H1 (cell line): ENCODE measurements around the gene ABL2. TPM values are rescaled to one million over a fixed set of nuclear protein-coding genes. Genes with fewer than 3 reads are reported as not detected.

Experiments
- CTCF ChIA-PET: fragments of 300-600 bp; sonication (Branson Sonifier 250); formaldehyde crosslinking; loops from one replicate; lab custom pipeline; 2021; ENCODE audit not compliant: partially characterized antibody; lab: Charles Lee
- POLR2A ChIA-PET: fragments of 300-600 bp; sonication (Branson Sonifier 250); formaldehyde crosslinking; loops from one replicate; lab custom pipeline; 2021; ENCODE audit warnings: inconsistent platforms; ENCODE audit not compliant: partially characterized antibody; lab: Charles Lee
- DNase-seq, 2 experiments: peaks; one replicate each; pipeline versions ENCODE4 v3.0.0 to v3.0.0-alpha.2; 2010 to 2022; ENCODE audit warnings: low spot score in 2 of 2, low read depth in 1 of 2, mixed read lengths in 1 of 2
- FAIRE-seq: peaks from 2 replicates; lab custom pipeline; 2011; peaks lifted over from hg19 to GRCh38; lab: Jason Lieb, UNC
- H2AFZ ChIP-seq: 2 replicates; pipeline ENCODE4 v1.8.1; 2012; ENCODE audit warnings: low read length, inconsistent platforms
- H2AK5ac ChIP-seq: 2 replicates; pipeline ENCODE4 v1.6.1; 2013; ENCODE audit warnings: low read depth, low read length
- H2BK120ac ChIP-seq: replicated peaks from 2 replicates; pipeline ENCODE3; 2013; ENCODE audit warnings: low read depth, low read length, inconsistent platforms
- H2BK12ac ChIP-seq: 2 replicates; pipeline ENCODE4 v1.6.1; 2013; ENCODE audit warnings: low read depth, low read length
- H2BK15ac ChIP-seq: 2 replicates; pipeline ENCODE4 v1.6.1; 2013; ENCODE audit warnings: low read length
- H2BK20ac ChIP-seq: 2 replicates; pipeline ENCODE4 v1.6.1; 2013; ENCODE audit warnings: low read length
- H2BK5ac ChIP-seq: 2 replicates; pipeline ENCODE4 v1.6.1; 2013; ENCODE audit warnings: low read depth, low read length
- H3K14ac ChIP-seq: 2 replicates; pipeline ENCODE4 v1.6.1; 2013; ENCODE audit warnings: inconsistent platforms; ENCODE audit not compliant: insufficient read length
- H3K18ac ChIP-seq: 2 replicates; pipeline ENCODE4 v1.6.1; 2013; ENCODE audit warnings: low read length; ENCODE audit errors: extremely low read depth
- H3K23ac ChIP-seq: 2 replicates; pipeline ENCODE4 v1.6.1; 2013; ENCODE audit warnings: inconsistent platforms; ENCODE audit not compliant: insufficient read length
- H3K23me2 ChIP-seq: 2 replicates; pipeline ENCODE4 v1.6.1; 2013; ENCODE audit warnings: low read depth, low read length
- H3K27ac ChIP-seq: 2 replicates; pipeline ENCODE4 v1.6.1; 2011; ENCODE audit warnings: low read depth, low read length, inconsistent platforms
- H3K27me3 ChIP-seq, 4 experiments: replicated peaks in 1 of 4; 1 replicate in 1 of 4; 2 replicates in 3 of 4; pipeline versions ENCODE4 v1.6.1 to v1.8.1; 2011 to 2013; ENCODE audit warnings: low read length in 3 of 4, mild to moderate bottlenecking in 3 of 4, inconsistent platforms in 2 of 4, mixed read lengths in 2 of 4, moderate library complexity in 1 of 4; ENCODE audit not compliant: control insufficient read depth in 3 of 4, insufficient read depth in 3 of 4; ENCODE audit errors: extremely low read depth in 1 of 4
- H3K36me3 ChIP-seq, 4 experiments: 2 replicates each; pipeline versions ENCODE4 v1.6.1 to v1.8.1; 2011 to 2013; ENCODE audit warnings: mild to moderate bottlenecking in 4 of 4, low read length in 3 of 4, moderate library complexity in 2 of 4, control low read depth in 1 of 4, inconsistent platforms in 1 of 4; ENCODE audit not compliant: insufficient read depth in 4 of 4, control insufficient read depth in 2 of 4
- H3K4ac ChIP-seq: replicated peaks from 2 replicates; pipeline ENCODE3; 2013; ENCODE audit warnings: low read length, low read depth, mixed read lengths, inconsistent platforms; ENCODE audit not compliant: insufficient read length
- H3K4me1 ChIP-seq, 4 experiments: replicated peaks in 1 of 4; 1 replicate in 1 of 4; 2 replicates in 3 of 4; pipeline versions ENCODE4 v1.6.1 to v1.8.1; 2011 to 2013; ENCODE audit warnings: low read length in 3 of 4, inconsistent platforms in 2 of 4, mixed read lengths in 1 of 4; ENCODE audit not compliant: insufficient read depth in 4 of 4, control insufficient read depth in 3 of 4
- H3K4me2 ChIP-seq, 2 experiments: 2 replicates each; pipeline versions ENCODE4 v1.6.1 to v1.8.1; 2011 to 2013; ENCODE audit warnings: low read depth in 2 of 2, low read length in 2 of 2, control low read depth in 1 of 2, inconsistent platforms in 1 of 2, mild to moderate bottlenecking in 1 of 2; ENCODE audit not compliant: insufficient read depth in 1 of 2
- H3K4me3 ChIP-seq, 4 experiments: fragments of 200-600, 300-600 bp in 1 of 4; sonication (generic), shearing (Covaris generic), sonication (Bioruptor Twin) in 1 of 4; 2 replicates each; pipeline versions ENCODE4 v1.5.1 to v1.8.1; 2011 to 2016; ENCODE audit warnings: low read length in 4 of 4, low read depth in 3 of 4, control low read depth in 2 of 4, inconsistent platforms in 2 of 4, mild to moderate bottlenecking in 2 of 4, mixed read lengths in 1 of 4, moderate library complexity in 1 of 4; ENCODE audit not compliant: insufficient read depth in 2 of 4; ENCODE audit errors: extremely low read depth in 1 of 4
- H3K56ac ChIP-seq: replicated peaks from 2 replicates; pipeline ENCODE3; 2013; ENCODE audit warnings: low read depth, mild to moderate bottlenecking, mixed read lengths, low read length, inconsistent platforms; ENCODE audit not compliant: insufficient read length
- H3K79me1 ChIP-seq: 2 replicates; pipeline ENCODE4 v1.6.1; 2013; ENCODE audit warnings: low read depth, low read length, control low read depth
- H3K79me2 ChIP-seq, 2 experiments: 2 replicates each; pipeline versions ENCODE4 v1.6.1 to v1.8.1; 2012 to 2013; ENCODE audit warnings: low read length in 2 of 2, mild to moderate bottlenecking in 2 of 2, inconsistent platforms in 1 of 2; ENCODE audit not compliant: insufficient read depth in 2 of 2, control insufficient read depth in 1 of 2
- H3K9ac ChIP-seq, 4 experiments: replicated peaks in 1 of 4; 1 replicate in 1 of 4; 2 replicates in 3 of 4; pipeline versions ENCODE4 v1.6.1 to v1.8.1; 2011 to 2013; ENCODE audit warnings: low read depth in 3 of 4, low read length in 3 of 4, control low read depth in 2 of 4, mild to moderate bottlenecking in 2 of 4, moderate library complexity in 2 of 4, inconsistent platforms in 1 of 4; ENCODE audit errors: extremely low read depth in 1 of 4
- H3K9me3 ChIP-seq, 2 experiments: 2 replicates each; pipeline versions ENCODE4 v1.6.1 to v1.8.1; 2012 to 2013; ENCODE audit warnings: mild to moderate bottlenecking in 2 of 2, moderate library complexity in 2 of 2, control low read depth in 1 of 2, inconsistent platforms in 1 of 2, low read depth in 1 of 2, low read length in 1 of 2, mixed read lengths in 1 of 2; ENCODE audit not compliant: insufficient read depth in 2 of 2
- H4K20me1 ChIP-seq, 2 experiments: replicated peaks in 1 of 2; 2 replicates each; pipeline versions ENCODE3 to v1.8.1; 2011 to 2013; ENCODE audit warnings: inconsistent platforms in 2 of 2, low read length in 2 of 2, mild to moderate bottlenecking in 1 of 2; ENCODE audit not compliant: insufficient read depth in 2 of 2, control insufficient read depth in 1 of 2
- H4K5ac ChIP-seq: 2 replicates; pipeline ENCODE4 v1.6.1; 2013; ENCODE audit warnings: low read length, low read depth, mixed read lengths, inconsistent platforms; ENCODE audit not compliant: insufficient read length
- H4K8ac ChIP-seq: 2 replicates; pipeline ENCODE4 v1.8.0; 2013; ENCODE audit warnings: mild to moderate bottlenecking, moderate library complexity, low read length, inconsistent platforms; ENCODE audit not compliant: insufficient read depth; ENCODE audit errors: extremely low read depth
- H4K91ac ChIP-seq: replicated peaks from 2 replicates; pipeline ENCODE3; 2013; ENCODE audit warnings: low read length, mixed read lengths, inconsistent platforms; ENCODE audit not compliant: insufficient read length
- BCL11A ChIP-seq, 2 experiments: IDR thresholded peaks; one replicate each; pipeline ENCODE4 v1.6.1; 2011; ENCODE audit warnings: low read depth in 2 of 2, low read length in 2 of 2, mild to moderate bottlenecking in 2 of 2
- CHD2 ChIP-seq: IDR thresholded peaks from 2 replicates; pipeline ENCODE4 v1.6.1; 2012; ENCODE audit warnings: low read length, improper control_type of control experiment
- EZH2 ChIP-seq: fragments of 200-600 bp; sonication (generic); IDR thresholded peaks from 2 replicates; pipeline ENCODE4 v1.7.1; 2012; ENCODE audit warnings: low read depth, mild to moderate bottlenecking, moderate library complexity, low read length, inconsistent platforms; ENCODE audit not compliant: severe bottlenecking
- FOSL1 ChIP-seq: IDR thresholded peaks from 2 replicates; pipeline ENCODE4 v1.6.1; 2011; ENCODE audit warnings: mild to moderate bottlenecking, low read depth, low read length, moderate library complexity; ENCODE audit not compliant: insufficient read depth
- KDM1A ChIP-seq: fragments of 200-600, 300-600 bp; sonication (generic); IDR thresholded peaks from 2 replicates; pipeline ENCODE4 v1.7.1; 2016; ENCODE audit warnings: mild to moderate bottlenecking, low read length, borderline replicate concordance
- KDM4A ChIP-seq: IDR thresholded peaks from one replicate; pipeline ENCODE4 v1.7.1; 2012; ENCODE audit warnings: low read depth, mild to moderate bottlenecking, moderate library complexity, low read length, inconsistent platforms; ENCODE audit not compliant: severe bottlenecking
- RAD21 ChIP-seq, 2 experiments: IDR thresholded peaks in 1 of 2; conservative IDR thresholded peaks in 1 of 2; 2 replicates each; pipeline ENCODE4 v1.6.1; 2011; ENCODE audit warnings: low read depth in 2 of 2, low read length in 2 of 2, improper control_type of control experiment in 1 of 2, inconsistent platforms in 1 of 2, mild to moderate bottlenecking in 1 of 2, moderate library complexity in 1 of 2
- SIRT6 ChIP-seq: IDR thresholded peaks from one replicate; pipeline ENCODE4 v1.7.1; 2012; ENCODE audit warnings: low read length, inconsistent platforms
- SP4 ChIP-seq: IDR thresholded peaks from 2 replicates; pipeline ENCODE4 v1.6.1; 2012; ENCODE audit warnings: low read length, inconsistent platforms
- TAF1 ChIP-seq: IDR thresholded peaks from 2 replicates; pipeline ENCODE4 v1.6.1; 2011; ENCODE audit warnings: mild to moderate bottlenecking, low read depth, low read length
- YY1 ChIP-seq: IDR thresholded peaks from 2 replicates; pipeline ENCODE4 v1.6.1; 2011; ENCODE audit warnings: low read depth, mild to moderate bottlenecking, low read length
- WGBS, 2 experiments: shearing (Covaris generic) in 1 of 2; methylation state at CpG; one replicate each; pipeline versions ENCODE4 v1.1.6 to v1.1.7; 2013 to 2015; ENCODE audit warnings: low lambda C conversion rate in 2 of 2, mixed read lengths in 2 of 2, inconsistent platforms in 1 of 2, low coverage in 1 of 2, missing lambda C conversion rate in 1 of 2; ENCODE audit not compliant: insufficient replicate concordance in 2 of 2, insufficient coverage in 1 of 2, insufficient read length in 1 of 2; ENCODE audit errors: extremely low coverage in 1 of 2, missing lambda C conversion rate in 1 of 2; 5-methylcytosine and 5-hydroxymethylcytosine counted together
- polyA plus RNA-seq, 7 experiments: library from polyadenylated mRNA; depleted of rRNA in 3 of 7; stranded (reverse) in 5 of 7; unstranded in 2 of 7; fragments of >200 nt in 5 of 7; fragments of 200-250 nt in 2 of 7; gene quantifications; 1 replicate in 5 of 7; 2 replicates in 1 of 7; 4 replicates in 1 of 7; pipeline versions ENCODE4 v1.2.1 to v1.2.3, GENCODE V29; 2011 to 2013; ENCODE audit warnings: missing spikeins in 2 of 7, mixed read lengths in 2 of 7
- total RNA-seq: library from RNA; stranded (reverse); fragmentation: NEBNext Ultra II Directional; extraction: Animal tissue kit (Norgen Biotek cat#: 25700); gene quantifications from 2 replicates; pipeline ENCODE4 v1.2.1, GENCODE V29; 2021
- TF ChIP-seq, protein P1 (sequence below): IDR thresholded peaks from 2 replicates; pipeline ENCODE4 v1.6.1; 2012; ENCODE audit warnings: low read length, inconsistent platforms

Gene ABL2
- total and polyA plus RNA-seq, 2 of the 8 experiments (the other 6 are each of a cell fraction or from before 2014, with no cell fraction given) = 4.5 to 19.1 TPM

- no peak overlapping the region for H3K23ac ChIP-seq
- DNase-seq (no peak), FAIRE-seq (no peak)
- no peak overlapping the region for H3K9ac ChIP-seq
- peaks cover 4% of the 10 kb centered on the region for H3K79me1 ChIP-seq
- WGBS, 2 experiments = 87% methylated on average over 7 of the region's 8 CpGs; no CpG with 5 or more reads in 1 of the 2 experiments
- no peaks in the 10 kb centered on the region for H3K9me3 ChIP-seq
- H3K56ac ChIP-seq = no peak overlapping the region
- TF ChIP-seq FOSL1 (no peak), EZH2 (no peak), YY1 (no peak), KDM1A (no peak), BCL11A (IDR thresholded peaks at IDR 0.05; ENCODE audit: low read depth in 2 of 2, low read length in 2 of 2) (no peak), TAF1 (no peak), RAD21 (IDR thresholded peaks at IDR 0.05 in 1 of 2, conservative IDR thresholded peaks at IDR 0.05 in 1 of 2; ENCODE audit: low read depth in 2 of 2, low read length in 2 of 2) (no peak), SIRT6 (no peak), SP4 (no peak), KDM4A (no peak), CHD2 (no peak)
- TF ChIP-seq, protein P1, sequence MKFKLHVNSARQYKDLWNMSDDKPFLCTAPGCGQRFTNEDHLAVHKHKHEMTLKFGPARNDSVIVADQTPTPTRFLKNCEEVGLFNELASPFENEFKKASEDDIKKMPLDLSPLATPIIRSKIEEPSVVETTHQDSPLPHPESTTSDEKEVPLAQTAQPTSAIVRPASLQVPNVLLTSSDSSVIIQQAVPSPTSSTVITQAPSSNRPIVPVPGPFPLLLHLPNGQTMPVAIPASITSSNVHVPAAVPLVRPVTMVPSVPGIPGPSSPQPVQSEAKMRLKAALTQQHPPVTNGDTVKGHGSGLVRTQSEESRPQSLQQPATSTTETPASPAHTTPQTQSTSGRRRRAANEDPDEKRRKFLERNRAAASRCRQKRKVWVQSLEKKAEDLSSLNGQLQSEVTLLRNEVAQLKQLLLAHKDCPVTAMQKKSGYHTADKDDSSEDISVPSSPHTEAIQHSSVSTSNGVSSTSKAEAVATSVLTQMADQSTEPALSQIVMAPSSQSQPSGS = no peak
- peak overlapping the region in 1 of 2 experiments; percentile 98; a peak in 1 of 4 replicates for H3K4me2 ChIP-seq
- no peak overlapping the region for H2BK15ac ChIP-seq
- H3K79me2 ChIP-seq = peaks cover 0 to 3% of the 10 kb centered on the region in 2 experiments; a peak in 1 of 4 replicates
- no peak overlapping the region for H4K5ac ChIP-seq
- peaks cover 0 to 21% (median 16%) of the 10 kb centered on the region in 4 experiments; a peak in 6 of 7 replicates for H3K4me1 ChIP-seq
- no peaks in the 10 kb centered on the region; a peak in 1 of 8 replicates for H3K36me3 ChIP-seq
- no peak overlapping the region for H2BK120ac ChIP-seq
- no peak overlapping the region for H3K4me3 ChIP-seq
- no peaks in the 10 kb centered on the region for H4K20me1 ChIP-seq
- no peak overlapping the region for H2BK20ac ChIP-seq
- no peak overlapping the region for H3K14ac ChIP-seq
- H3K18ac ChIP-seq = no peak overlapping the region
- no peak overlapping the region for H4K8ac ChIP-seq
- H3K27me3 ChIP-seq = no peaks in the 10 kb centered on the region
- ChIA-PET POLR2A (interaction anchor here (1.4 kb wide), 1 partner anchor 8 kb away, joined by 4 read pairs; no protein-coding TSS in a partner anchor), CTCF (interaction anchor here (1.3 to 4.2 kb wide), 3 partner anchors 22 to 285 kb away, joined by 3 to 15 read pairs (median 5); no protein-coding TSS in a partner anchor)
- no peak overlapping the region for H2BK5ac ChIP-seq
- no peak overlapping the region for H3K4ac ChIP-seq
- H2AFZ ChIP-seq = no peak overlapping the region
- no peak overlapping the region for H2AK5ac ChIP-seq
- H3K23me2 ChIP-seq = peaks cover 13% of the 10 kb centered on the region
- H2BK12ac ChIP-seq = no peak overlapping the region
- no peak overlapping the region for H3K27ac ChIP-seq
- H4K91ac ChIP-seq = no peak overlapping the region
Measured at GRCh38 chr1:179083533-179083932, 145.9 kb downstream of the ABL2 start.
